HAP-1 (cell line): ENCODE results near the gene LUC7L3.
"Not testable (repeated sequence)": the region's sequence is repeated elsewhere in the genome, so short reads cannot be mapped to it uniquely, and the experiment has no call there.

Source experiments
- DNase-seq, 2 experiments: peaks; one replicate each; pipeline ENCODE4 v3.0.0-alpha.2; 2016 to 2020; ENCODE audit warnings: low spot score in 2 of 2
- H3K27me3 ChIP-seq: fragments of 250-450 bp; sonication (Bioruptor Pico); 2 replicates; pipeline ENCODE4 v1.5.1; 2020; ENCODE audit warnings: low read depth, mild to moderate bottlenecking, moderate library complexity
- H3K36me3 ChIP-seq: fragments of 250-450 bp; sonication (Bioruptor Pico); replicated peaks from 2 replicates; pipeline ENCODE4 v1.5.1; 2020; ENCODE audit warnings: mild to moderate bottlenecking
- H3K4me1 ChIP-seq: fragments of 250-450 bp; sonication (Bioruptor Pico); 2 replicates; pipeline ENCODE4 v1.5.1; 2020; ENCODE audit warnings: mild to moderate bottlenecking
- H3K4me3 ChIP-seq: fragments of 250-450 bp; sonication (Bioruptor Pico); 2 replicates; pipeline ENCODE4 v1.5.1; 2020; ENCODE audit warnings: mild to moderate bottlenecking, moderate library complexity
- H3K9me3 ChIP-seq: fragments of 250-450 bp; sonication (Bioruptor Pico); 2 replicates; pipeline ENCODE4 v1.5.1; 2020; ENCODE audit warnings: mild to moderate bottlenecking, moderate library complexity
- in situ Hi-C: fragments of 300-500 bp; cut with MboI; formaldehyde crosslinking; loops from 3 replicates; pipeline ENCODE4 v1.14.3; 2020; ENCODE audit warnings: low sequenced_read_pairs, inconsistent platforms, mixed read lengths

LUC7L3 gene

GRCh38 chr17:50804749-50805475, 85.5 kb downstream of the LUC7L3 start:
- H3K4me1 ChIP-seq, H3K4me3 ChIP-seq, in situ Hi-C loops, H3K27me3 ChIP-seq, DNase-seq, H3K9me3 ChIP-seq, H3K36me3 ChIP-seq: not testable (repeated sequence)

DNA sequence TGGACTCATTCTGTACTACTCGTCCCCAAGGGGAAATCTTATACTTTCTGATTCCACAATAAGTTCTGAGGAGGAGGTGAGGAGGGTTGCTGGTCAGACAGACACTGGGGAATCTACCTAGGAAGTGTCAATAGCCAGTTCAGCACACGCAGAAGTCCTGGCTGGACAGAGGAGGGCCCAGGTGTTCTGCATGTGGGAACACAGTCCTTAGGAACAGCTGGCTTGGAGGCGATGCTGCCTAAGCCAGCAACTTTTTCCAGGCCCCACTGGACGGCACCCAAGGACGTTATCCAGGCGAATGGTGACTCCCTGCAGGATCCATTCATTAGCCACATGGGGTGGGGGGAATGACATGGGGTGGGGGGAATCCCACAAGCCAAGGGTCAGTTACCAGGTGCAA, 86.1 kb downstream of the LUC7L3 start:
- no peaks in the 10 kb centered on the region for H3K36me3 ChIP-seq
- no peaks in the 10 kb centered on the region for H3K27me3 ChIP-seq
- DNase-seq = no peak
- H3K4me3 ChIP-seq = no peak overlapping the region
- no peaks in the 10 kb centered on the region for H3K4me1 ChIP-seq
- H3K9me3 ChIP-seq = no peaks in the 10 kb centered on the region
- in situ Hi-C loops = no loop called here
